WTC11 (cell line): ENCODE measurements around the gene MX1.

ENCODE experiments used
- ATF1 ChIP-seq: sonication (generic); formaldehyde crosslinking; IDR thresholded peaks from 2 replicates; pipeline ENCODE4 v1.8.1; 2023; ENCODE audit warnings: mild to moderate bottlenecking, moderate library complexity, missing genetic modification reagents
- CREB1 ChIP-seq: sonication (generic); formaldehyde crosslinking; IDR thresholded peaks from 2 replicates; pipeline ENCODE4 v1.8.0; 2023; ENCODE audit warnings: mild to moderate bottlenecking, missing genetic modification reagents
- E2F4 ChIP-seq: sonication (generic); formaldehyde crosslinking; IDR thresholded peaks from 2 replicates; pipeline ENCODE4 v1.8.1; 2022; ENCODE audit warnings: low read depth, mild to moderate bottlenecking, moderate library complexity, missing genetic modification reagents, borderline replicate concordance
- NR3C1 ChIP-seq: sonication (generic); formaldehyde crosslinking; conservative IDR thresholded peaks from 2 replicates; pipeline ENCODE4 v1.8.1; 2023; ENCODE audit warnings: low read depth, mild to moderate bottlenecking, missing genetic modification reagents
- TEAD4 ChIP-seq: sonication (generic); formaldehyde crosslinking; IDR thresholded peaks from 2 replicates; pipeline ENCODE4 v1.8.0; 2022; ENCODE audit warnings: mild to moderate bottlenecking, missing genetic modification reagents
- USF2 ChIP-seq: sonication (generic); formaldehyde crosslinking; IDR thresholded peaks from 2 replicates; pipeline ENCODE4 v1.8.1; 2023; ENCODE audit warnings: mild to moderate bottlenecking, missing genetic modification reagents, moderate library complexity
- ZBTB43 ChIP-seq: sonication (generic); formaldehyde crosslinking; IDR thresholded peaks from 2 replicates; pipeline ENCODE4 v1.8.1; 2023; ENCODE audit warnings: mild to moderate bottlenecking, missing genetic modification reagents
- ZNF416 ChIP-seq: fragments of 250-450 bp; sonication (Bioruptor Pico); IDR thresholded peaks from 2 replicates; pipeline ENCODE4 v1.9.0; 2021; ENCODE audit warnings: mild to moderate bottlenecking, inconsistent platforms

GRCh38 chr21:41465176-41465781 is 39.2 kb downstream of the MX1 start:
- TF ChIP-seq NR3C1 (CRISPR knock-in tag) = no peak
- TF ChIP-seq TEAD4 = no peak
- TF ChIP-seq ATF1 (CRISPR knock-in tag) = no peak
- TF ChIP-seq CREB1 = no peak
- no peak for TF ChIP-seq USF2 (CRISPR knock-in tag)
- no peak for TF ChIP-seq ZNF416 (CRISPR knock-in tag)
- TF ChIP-seq E2F4 = no peak
- TF ChIP-seq ZBTB43 (CRISPR knock-in tag) = no peak
